Measurements from ENCODE around the gene DNM3.

DNM3 gene

DNA sequence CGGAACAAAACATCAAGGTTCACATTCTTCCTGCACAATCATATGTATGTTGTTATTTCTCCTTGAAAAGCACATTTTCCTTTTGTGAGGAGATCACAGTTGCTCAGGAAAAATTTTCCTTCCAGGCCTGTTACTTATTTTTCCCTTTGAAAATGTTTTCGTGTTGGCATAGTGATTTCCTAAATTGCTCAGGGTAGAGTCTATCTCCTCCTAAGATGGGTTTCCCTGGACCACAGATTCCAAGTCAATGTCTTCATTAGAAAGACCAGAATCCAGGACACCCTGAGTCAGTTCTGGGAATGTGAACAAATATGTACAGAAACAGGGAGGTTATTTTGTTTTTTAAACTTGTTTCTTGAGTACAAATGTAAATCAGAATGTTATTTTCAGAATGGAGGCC, 484.8 kb downstream of the DNM3 start:
- TF ChIP-seq GATA1 (IDR thresholded peaks at IDR 0.05; ENCODE audit: low read depth, low read length) (no peak), POLR2A (IDR thresholded peaks at IDR 0.05; ENCODE audit: low read length) (no peak)
- no peak for DNase-seq

DNA sequence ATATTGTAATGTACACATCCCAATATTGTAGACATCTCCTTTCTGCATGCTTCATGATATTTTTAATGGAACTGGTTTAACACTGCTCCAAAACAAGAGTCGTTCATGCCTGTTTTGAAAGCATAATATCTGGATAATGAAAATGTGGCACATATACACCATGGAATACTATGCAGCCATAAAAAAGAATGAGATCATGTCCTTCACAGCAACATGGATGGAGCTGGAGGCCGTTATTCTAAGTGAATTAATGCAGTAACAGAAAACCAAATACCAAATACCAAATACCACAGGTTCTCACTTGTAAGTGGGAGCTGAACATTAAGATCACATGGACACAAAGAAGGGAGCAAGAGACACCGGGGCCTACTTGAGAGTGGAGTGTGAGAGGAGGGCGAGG, 487.0 kb downstream of the DNM3 start:
- DNase-seq, result no peak
- TF ChIP-seq GATA1 (IDR thresholded peaks at IDR 0.05; ENCODE audit: low read depth, low read length), result no peak
- TF ChIP-seq POLR2A (IDR thresholded peaks at IDR 0.05; ENCODE audit: low read length), result no peak

DNA sequence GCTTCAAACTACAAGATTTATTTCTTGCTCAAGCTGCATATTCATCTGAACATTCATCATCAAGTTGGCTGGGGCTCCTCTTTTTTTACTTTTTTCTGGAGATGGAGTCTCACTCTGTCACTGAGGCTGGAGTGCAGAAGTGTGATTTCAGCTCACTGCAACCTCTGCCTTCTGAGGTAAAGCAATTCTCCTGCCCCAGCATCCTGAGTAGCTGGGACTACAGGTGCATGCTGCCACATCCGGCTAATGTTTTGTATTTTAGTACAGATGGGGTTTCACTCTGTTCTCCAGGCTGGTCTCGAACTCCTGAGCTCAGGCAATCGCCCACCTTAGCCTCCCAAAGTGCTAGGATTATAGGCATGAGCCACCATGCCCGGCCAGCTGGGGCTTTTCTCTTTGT, 490.9 kb downstream of the DNM3 start:
- no peak for DNase-seq
- TF ChIP-seq GATA1 (IDR thresholded peaks at IDR 0.05; ENCODE audit: low read depth, low read length), result no peak

DNA sequence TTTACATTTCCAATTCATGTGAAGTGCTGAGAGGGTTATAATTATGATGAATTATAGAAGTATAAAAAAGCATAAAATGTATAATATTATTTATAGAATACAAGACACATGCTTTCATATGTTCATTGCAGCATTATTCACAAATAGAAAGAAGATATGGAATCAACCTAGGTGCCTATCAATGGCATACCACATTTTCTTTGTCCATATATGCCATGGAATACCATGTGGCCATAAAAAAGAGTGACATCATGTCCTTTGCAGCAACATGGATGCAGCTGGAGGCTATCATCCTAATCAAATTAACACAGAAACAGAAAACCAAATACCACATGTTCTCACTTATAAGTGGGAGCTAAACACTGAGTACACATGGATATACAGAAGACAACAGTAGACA, 494.1 kb downstream of the DNM3 start:
- no peak for DNase-seq
- TF ChIP-seq POLR2A (IDR thresholded peaks at IDR 0.05; ENCODE audit: low read length) (no peak), GATA1 (IDR thresholded peaks at IDR 0.05; ENCODE audit: low read depth, low read length) (no peak)

DNA sequence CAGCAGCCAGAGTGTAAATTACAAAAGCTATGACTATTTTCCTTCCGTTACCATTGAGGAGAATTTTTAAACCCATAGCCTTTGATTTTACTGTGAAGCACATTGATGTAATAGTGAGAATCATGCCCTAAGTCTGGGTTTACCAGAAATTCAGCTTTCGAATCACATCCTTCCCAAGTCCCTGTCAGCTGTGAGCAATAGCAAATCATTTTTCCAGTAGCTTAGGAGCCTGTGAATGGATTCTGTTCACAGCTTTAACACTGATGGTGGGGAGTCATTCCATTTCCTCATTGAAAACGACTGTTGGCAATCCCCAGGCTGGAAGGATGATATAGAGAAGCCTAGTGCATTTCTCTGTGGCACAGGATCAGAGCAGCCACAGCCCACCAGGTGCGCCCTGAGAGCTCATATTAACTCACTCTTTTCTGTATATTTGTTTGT, 497.0 kb downstream of the DNM3 start:
- TF ChIP-seq POLR2A (IDR thresholded peaks at IDR 0.05; ENCODE audit: low read length) (no peak), GATA1 (IDR thresholded peaks at IDR 0.05; ENCODE audit: low read depth, low read length) (no peak)
- DNase-seq, result no peak

DNA sequence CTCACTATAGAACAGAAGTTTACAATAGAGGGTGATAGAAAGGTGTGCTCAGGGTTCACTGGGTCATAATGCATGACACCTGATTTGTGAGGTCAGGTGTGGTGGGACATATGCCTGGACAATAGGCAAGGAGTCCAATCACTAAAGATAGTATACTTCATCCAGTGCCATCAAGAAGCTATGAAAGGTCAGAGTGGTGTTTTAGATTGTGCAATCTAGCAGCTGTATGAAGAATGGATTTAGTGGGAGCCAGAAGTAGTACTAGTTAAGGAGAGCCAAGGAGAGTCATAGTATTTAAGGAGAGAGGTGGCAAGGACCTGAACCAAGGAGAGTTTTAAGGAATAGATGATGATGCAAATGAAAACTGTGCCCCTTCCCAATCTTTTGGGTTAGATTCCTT, 498.5 kb downstream of the DNM3 start:
- TF ChIP-seq GATA1 (IDR thresholded peaks at IDR 0.05; ENCODE audit: low read depth, low read length) (no peak), POLR2A (IDR thresholded peaks at IDR 0.05; ENCODE audit: low read length) (no peak)
- no peak for DNase-seq

DNA sequence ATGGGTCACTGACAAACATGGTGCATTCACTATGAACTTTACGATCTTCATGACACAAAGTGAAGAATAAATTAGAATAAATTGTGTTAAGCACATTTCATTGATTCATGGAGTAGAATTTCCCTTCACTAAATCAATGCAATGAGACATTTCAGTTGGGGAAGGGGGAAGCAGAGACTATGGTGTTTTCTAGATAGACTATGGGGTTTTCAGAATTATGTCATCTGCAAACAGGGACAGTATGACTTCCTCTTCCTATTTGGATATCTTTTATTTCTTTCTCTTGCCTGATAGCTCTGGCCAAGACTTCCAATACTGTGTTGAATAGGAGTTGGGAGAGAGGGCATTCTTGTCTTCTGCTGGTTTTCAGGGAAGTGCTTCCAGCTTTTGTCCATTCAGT, 499.2 kb downstream of the DNM3 start:
- TF ChIP-seq GATA1 (IDR thresholded peaks at IDR 0.05; ENCODE audit: low read depth, low read length) (no peak), POLR2A (IDR thresholded peaks at IDR 0.05; ENCODE audit: low read length) (no peak)
- DNase-seq, result no peak

DNA sequence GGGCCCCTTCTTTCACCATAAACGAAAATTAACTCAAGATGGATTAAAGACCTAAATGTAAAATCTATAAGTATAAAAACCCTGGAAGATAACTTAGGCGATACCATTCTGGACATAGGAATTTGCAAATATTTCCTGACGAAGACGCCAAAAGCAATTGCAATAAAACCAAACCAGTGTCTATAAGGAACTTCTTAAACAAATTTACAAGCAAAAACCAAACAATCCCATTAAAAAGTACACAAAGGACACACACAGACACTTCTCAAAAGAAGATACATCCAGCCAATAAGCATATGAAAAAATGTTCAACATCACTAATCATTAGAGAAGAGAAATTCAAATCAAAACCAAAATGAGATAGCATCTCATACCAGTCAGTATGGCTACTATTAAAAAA, 500.4 kb downstream of the DNM3 start:
- TF ChIP-seq GATA1 (IDR thresholded peaks at IDR 0.05; ENCODE audit: low read depth, low read length), result no peak
- TF ChIP-seq POLR2A (IDR thresholded peaks at IDR 0.05; ENCODE audit: low read length), result no peak
- DNase-seq, result no peak

DNA sequence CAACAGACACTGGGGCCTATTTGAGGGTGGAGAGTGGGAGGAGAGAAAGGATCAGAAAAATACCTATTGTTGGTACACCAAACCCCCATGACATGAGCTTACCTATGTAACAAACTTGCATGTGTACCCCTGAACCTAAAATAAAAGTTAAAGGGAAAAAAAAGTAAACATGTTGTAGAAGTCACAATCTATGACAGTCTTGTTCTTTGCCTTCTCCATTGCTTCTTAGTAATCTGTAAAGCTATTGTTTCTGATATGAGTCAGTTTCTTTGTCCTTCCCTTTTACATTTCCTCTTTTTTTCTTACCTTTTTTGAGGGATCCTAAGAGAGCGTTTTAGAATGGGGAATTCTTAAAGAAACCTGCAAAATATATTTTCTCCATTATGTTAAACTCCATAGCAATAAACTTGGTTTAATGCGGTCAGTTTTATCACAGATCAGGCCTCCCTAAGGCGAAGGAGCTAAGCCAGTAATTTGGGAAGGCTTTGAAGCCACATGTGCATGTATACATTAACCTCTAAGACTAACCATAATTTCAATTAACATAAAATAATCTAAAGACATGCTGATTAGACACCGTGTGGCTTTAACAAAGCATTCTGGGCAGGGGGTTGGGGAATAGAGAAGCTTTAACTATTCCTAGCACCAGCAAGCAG, 501.4 kb downstream of the DNM3 start:
- no peak for TF ChIP-seq GATA1 (IDR thresholded peaks at IDR 0.05; ENCODE audit: low read depth, low read length)
- TF ChIP-seq POLR2A (IDR thresholded peaks at IDR 0.05; ENCODE audit: low read length), result no peak
- DNase-seq, result no peak

DNA sequence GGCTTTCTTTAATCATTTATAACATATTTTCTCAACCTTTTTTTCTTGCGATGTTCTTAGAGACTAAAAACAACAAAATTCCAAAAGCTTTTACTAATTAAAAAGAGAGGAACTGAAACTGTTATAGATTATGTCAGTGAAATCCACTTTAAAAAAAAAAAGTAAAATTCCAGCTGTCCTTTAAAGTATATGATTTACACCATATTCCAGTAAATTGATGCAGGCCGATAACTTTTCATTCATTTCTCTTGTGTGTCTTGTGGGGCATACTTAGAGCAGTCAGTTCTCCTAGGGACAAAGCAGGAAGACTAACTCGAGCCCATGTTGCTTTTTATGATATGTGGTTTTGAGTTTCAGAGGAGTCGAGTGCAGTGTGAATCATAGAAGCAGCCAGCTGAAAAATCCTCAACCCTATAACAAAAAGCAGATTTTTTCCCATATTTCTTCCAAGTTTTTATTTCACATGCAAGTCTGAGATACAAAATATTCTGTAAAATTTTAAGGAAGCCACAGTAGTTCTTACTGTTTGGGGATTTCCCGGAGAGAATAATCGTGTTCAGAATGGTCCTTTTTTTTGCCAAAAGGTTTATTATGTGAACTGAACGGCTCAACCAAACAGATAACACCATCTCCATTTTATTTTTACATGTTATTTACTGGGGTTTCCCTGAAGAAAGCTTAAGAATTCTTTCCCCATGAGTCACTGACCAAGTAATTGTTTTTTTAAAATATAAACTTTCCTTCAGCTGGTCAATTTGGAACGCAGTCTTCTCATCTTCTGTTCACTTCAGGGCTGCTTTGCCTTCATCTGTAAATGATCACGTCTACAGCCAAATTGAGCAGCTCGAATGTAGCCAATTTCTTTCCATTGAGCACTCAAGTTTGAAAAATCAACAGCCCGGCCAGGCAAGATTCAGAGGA, 502.2 kb downstream of the DNM3 start:
- no peak for DNase-seq

DNA sequence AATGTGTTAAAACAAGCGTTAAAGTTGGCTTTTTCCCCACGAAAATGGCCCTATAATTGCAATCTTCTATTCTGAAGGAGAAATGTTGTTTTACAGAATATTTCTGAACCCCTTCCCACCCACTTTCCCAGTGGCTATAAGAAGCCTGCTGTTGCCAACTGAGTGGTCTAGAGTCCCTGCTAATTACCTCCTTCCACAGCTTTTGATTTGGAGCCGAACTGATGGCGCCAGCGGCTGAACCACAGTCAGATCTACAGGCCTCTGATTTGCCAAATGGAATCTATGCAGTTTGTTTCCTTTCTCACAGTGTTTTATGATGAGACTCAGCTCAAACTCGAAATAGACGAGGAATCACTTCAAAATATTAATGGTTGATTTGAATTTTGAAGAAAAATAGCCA, 503.1 kb downstream of the DNM3 start:
- DNase-seq, result no peak
- no peak for TF ChIP-seq POLR2A (IDR thresholded peaks at IDR 0.05; ENCODE audit: low read length)
- TF ChIP-seq GATA1 (IDR thresholded peaks at IDR 0.05; ENCODE audit: low read depth, low read length), result no peak

More for the DNA sequence above, 502.2 kb downstream of the DNM3 start:
- TF ChIP-seq POLR2A (IDR thresholded peaks at IDR 0.05; ENCODE audit: low read length) (no peak), GATA1 (IDR thresholded peaks at IDR 0.05; ENCODE audit: low read depth, low read length) (no peak)

DNA sequence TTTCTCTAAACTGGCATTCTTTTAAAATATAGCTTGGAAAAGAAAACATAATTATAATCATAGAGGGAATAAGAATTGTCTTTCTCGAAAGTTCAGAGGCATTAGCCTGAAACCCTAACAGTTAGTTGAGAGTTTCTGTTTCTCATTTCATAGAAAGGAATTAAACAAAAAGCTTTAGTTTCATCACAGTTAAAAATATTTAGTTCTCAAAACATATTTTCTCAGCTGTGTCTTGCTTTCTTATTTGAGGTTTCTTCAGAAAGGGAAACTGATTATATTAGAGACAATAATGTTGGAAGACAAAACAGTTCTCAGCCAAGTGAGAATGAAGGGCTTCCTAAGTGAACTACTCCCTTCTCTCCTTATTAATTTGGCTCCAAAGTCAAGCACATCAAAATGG, 503.8 kb downstream of the DNM3 start:
- DNase-seq, result no peak
- no peak for TF ChIP-seq GATA1 (IDR thresholded peaks at IDR 0.05; ENCODE audit: low read depth, low read length)
- TF ChIP-seq POLR2A (IDR thresholded peaks at IDR 0.05; ENCODE audit: low read length), result no peak

DNA sequence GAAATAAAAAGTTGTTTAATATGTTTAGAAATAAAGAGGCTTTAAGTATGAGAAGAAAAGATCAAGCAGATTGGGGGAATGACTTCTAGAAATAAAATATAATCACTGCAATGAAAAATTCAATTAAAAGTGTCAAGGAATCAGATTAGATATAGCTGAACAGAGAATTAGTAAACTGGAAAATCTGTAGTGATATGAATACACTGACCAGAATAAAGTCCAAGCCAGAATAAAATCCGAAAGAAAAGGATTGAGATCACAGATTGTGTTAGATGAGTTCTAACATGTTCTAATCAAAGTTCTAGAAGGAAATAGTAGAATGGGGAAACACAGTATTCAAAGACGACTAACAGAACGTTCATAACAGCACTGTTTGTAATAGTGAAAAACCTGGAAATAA, 506.1 kb downstream of the DNM3 start:
- no peak for DNase-seq
- TF ChIP-seq GATA1 (IDR thresholded peaks at IDR 0.05; ENCODE audit: low read depth, low read length), result no peak
- TF ChIP-seq POLR2A (IDR thresholded peaks at IDR 0.05; ENCODE audit: low read length), result no peak

DNA sequence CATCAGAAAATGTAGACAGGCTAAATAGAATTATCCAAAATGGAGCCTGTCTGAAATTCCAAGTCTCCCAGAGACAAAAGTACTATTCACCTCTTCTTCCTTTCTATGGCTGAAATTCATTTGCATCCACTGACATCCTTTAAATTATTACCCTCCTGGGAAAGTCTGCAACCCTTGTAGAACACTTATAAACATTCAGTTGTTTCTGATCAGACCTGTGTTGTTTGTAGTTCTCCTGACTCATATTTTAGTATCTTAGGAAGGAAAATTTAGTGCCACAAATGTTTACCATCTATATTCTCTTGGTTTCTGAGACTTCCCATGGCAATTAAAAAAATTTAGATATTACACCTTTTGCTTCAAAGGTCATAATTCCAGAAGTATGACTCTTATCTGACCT, 509.6 kb downstream of the DNM3 start:
- TF ChIP-seq POLR2A (IDR thresholded peaks at IDR 0.05; ENCODE audit: low read length) (no peak), GATA1 (IDR thresholded peaks at IDR 0.05; ENCODE audit: low read depth, low read length) (no peak)
- DNase-seq, result no peak

DNA sequence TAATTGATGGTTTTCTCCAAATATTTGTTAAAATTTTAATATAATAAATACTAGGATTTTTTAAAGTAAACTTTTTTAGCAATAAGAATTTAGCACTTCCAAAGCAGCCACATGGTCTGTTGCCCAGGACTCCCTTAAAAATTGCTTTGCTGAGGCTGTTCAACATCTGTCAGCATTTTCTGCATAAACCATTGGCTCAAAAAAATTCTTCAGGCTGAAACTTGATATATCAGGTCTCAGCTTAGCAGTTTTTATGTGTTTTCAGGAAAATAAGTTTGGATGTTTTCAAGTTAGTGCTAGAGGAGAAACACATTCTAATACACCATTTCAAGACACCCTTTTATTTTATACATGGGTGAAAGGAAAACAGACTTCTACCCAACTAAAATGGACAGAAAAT, 510.0 kb downstream of the DNM3 start:
- DNase-seq, result no peak
- TF ChIP-seq GATA1 (IDR thresholded peaks at IDR 0.05; ENCODE audit: low read depth, low read length) (no peak), POLR2A (IDR thresholded peaks at IDR 0.05; ENCODE audit: low read length) (no peak)
